BJ (cell line): ENCODE data around the gene SLX1A. TPM values are rescaled to one million over a fixed set of nuclear protein-coding genes. Genes with fewer than 3 reads are reported as not detected.
"Not testable (repeated sequence)": the region's sequence is repeated elsewhere in the genome, so short reads cannot be mapped to it uniquely, and the experiment has no call there.

ENCODE experiments used
- CTCF ChIA-PET: fragments of 350-600 bp; formaldehyde crosslinking; extraction: SDS; loops from one replicate; lab custom pipeline; 2021; ENCODE audit warnings: antibody characterized with exemption, inconsistent platforms; lab: Yijun Ruan, JAX
- POLR2A ChIA-PET: fragments of 300-600 bp; sonication (Branson Sonifier 250); formaldehyde crosslinking; extraction: SDS; loops from one replicate; lab custom pipeline; 2021; ENCODE audit warnings: antibody characterized with exemption; lab: Charles Lee
- DNase-seq: peaks from one replicate; pipeline ENCODE4 v3.0.0-alpha.2; 2011; ENCODE audit warnings: low read depth
- H3K27me3 ChIP-seq: 2 replicates; pipeline ENCODE4 v1.6.0; 2011; ENCODE audit warnings: low read length; ENCODE audit not compliant: control insufficient read depth, insufficient read depth
- H3K36me3 ChIP-seq: 2 replicates; pipeline ENCODE4 v1.5.1; 2011; ENCODE audit warnings: low read length; ENCODE audit not compliant: control insufficient read depth, insufficient read depth
- H3K4me3 ChIP-seq: 2 replicates; pipeline ENCODE4 v1.5.1; 2011; ENCODE audit warnings: low read depth, mild to moderate bottlenecking, control low read depth, low read length
- polyA minus RNA-seq: library from RNA; depleted of rRNA, polyadenylated mRNA; stranded (reverse); fragments of >200 nt; gene quantifications from 2 replicates; pipeline ENCODE4 v1.2.3, GENCODE V29; 2011; rRNA and poly(A)+ RNA removed
- polyA plus RNA-seq: library from polyadenylated mRNA; depleted of rRNA; stranded (reverse); fragments of >200 nt; gene quantifications from 2 replicates; pipeline ENCODE4 v1.2.3, GENCODE V29; 2011; rRNA removed
- TF ChIP-seq, protein P1 (sequence below): IDR thresholded peaks from 2 replicates; pipeline ENCODE4 v1.5.1; 2011; ENCODE audit warnings: low read depth, mild to moderate bottlenecking, control low read depth, inconsistent platforms, low read length, moderate library complexity; ENCODE audit not compliant: insufficient read depth

SLX1A gene
- polyA plus RNA-seq = 7.5 and 19.8 TPM in 2 replicates
- polyA minus RNA-seq = 5.5 and 6.1 TPM in 2 replicates

DNA sequence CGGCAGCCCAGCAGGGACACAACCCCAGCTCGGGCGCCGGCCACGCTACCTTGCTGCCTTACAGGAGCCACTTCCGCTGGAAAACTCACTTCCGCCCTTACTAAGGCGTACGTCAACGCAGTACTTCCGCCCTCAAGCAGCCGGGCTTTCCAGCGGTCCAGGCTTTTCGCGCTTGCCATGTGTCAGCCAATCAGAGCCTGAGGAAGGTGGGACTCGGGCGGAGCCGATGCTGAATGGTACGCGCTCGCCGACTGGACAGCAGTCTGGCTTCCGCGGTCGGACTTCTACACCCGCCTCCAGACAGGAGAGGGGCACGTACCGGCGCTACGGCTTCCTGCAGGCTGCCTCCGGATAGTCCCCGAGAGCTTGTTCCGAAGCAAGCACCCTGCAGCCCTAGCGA, at the start of gene SLX1A, which contains the start of gene BOLA2B:
SLX1A (plus strand) TSS at position 261 of the 400 bp plus-strand sequence. CDS start 210 bp downstream, outside the sequence.
BOLA2B (minus strand) TSS at position 52 of the 400 bp plus-strand sequence. CDS start 71 bp downstream, outside the sequence.
- DNase-seq, POLR2A ChIA-PET, H3K27me3 ChIP-seq, CTCF ChIA-PET, H3K36me3 ChIP-seq: not testable (repeated sequence)
- peak within 1 kb of the TSS; percentile 49 for H3K4me3 ChIP-seq

DNA sequence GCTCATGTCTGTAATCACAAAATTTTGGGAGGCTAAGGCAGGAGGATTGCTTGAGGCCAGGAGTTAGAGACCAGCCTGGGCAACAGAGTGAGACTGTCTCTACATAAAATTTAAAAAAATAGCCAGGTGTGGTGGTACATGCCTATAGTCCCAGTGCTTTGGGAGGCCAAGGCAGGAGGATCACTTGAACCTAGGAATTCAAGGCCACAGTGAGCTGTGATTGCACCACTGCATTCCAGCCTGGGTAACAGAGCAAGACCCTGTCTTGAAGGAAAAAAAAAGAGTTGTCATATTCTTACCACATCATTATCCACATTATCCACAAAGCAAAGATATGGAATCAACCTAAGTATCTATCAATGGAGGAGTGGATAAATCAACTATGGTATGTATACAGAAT, 49.7 kb upstream of the SLX1A start:
- no peak overlapping the region for H3K4me3 ChIP-seq
- POLR2A ChIA-PET = no interaction called here
- H3K36me3 ChIP-seq = no peaks in the 10 kb centered on the region
- DNase-seq = no peak
- TF ChIP-seq, protein P1, sequence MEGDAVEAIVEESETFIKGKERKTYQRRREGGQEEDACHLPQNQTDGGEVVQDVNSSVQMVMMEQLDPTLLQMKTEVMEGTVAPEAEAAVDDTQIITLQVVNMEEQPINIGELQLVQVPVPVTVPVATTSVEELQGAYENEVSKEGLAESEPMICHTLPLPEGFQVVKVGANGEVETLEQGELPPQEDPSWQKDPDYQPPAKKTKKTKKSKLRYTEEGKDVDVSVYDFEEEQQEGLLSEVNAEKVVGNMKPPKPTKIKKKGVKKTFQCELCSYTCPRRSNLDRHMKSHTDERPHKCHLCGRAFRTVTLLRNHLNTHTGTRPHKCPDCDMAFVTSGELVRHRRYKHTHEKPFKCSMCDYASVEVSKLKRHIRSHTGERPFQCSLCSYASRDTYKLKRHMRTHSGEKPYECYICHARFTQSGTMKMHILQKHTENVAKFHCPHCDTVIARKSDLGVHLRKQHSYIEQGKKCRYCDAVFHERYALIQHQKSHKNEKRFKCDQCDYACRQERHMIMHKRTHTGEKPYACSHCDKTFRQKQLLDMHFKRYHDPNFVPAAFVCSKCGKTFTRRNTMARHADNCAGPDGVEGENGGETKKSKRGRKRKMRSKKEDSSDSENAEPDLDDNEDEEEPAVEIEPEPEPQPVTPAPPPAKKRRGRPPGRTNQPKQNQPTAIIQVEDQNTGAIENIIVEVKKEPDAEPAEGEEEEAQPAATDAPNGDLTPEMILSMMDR = no peak
- no peaks in the 10 kb centered on the region for H3K27me3 ChIP-seq
- CTCF ChIA-PET = no interaction called here

GRCh38 chr16:30144917-30145316, 48.8 kb upstream of the SLX1A start:
- no peaks in the 10 kb centered on the region for H3K27me3 ChIP-seq
- DNase-seq = no peak
- H3K4me3 ChIP-seq = no peak overlapping the region
- ChIA-PET POLR2A (no interaction called here), CTCF (no interaction called here)
- no peaks in the 10 kb centered on the region for H3K36me3 ChIP-seq
- TF ChIP-seq, protein P1 = no peak

GRCh38 chr16:30145657-30146056, 48.0 kb upstream of the SLX1A start:
- no peaks in the 10 kb centered on the region for H3K36me3 ChIP-seq
- no peak overlapping the region for H3K4me3 ChIP-seq
- ChIA-PET CTCF (no interaction called here), POLR2A (no interaction called here)
- DNase-seq = no peak
- H3K27me3 ChIP-seq = no peaks in the 10 kb centered on the region
- TF ChIP-seq, protein P1 = no peak

DNA sequence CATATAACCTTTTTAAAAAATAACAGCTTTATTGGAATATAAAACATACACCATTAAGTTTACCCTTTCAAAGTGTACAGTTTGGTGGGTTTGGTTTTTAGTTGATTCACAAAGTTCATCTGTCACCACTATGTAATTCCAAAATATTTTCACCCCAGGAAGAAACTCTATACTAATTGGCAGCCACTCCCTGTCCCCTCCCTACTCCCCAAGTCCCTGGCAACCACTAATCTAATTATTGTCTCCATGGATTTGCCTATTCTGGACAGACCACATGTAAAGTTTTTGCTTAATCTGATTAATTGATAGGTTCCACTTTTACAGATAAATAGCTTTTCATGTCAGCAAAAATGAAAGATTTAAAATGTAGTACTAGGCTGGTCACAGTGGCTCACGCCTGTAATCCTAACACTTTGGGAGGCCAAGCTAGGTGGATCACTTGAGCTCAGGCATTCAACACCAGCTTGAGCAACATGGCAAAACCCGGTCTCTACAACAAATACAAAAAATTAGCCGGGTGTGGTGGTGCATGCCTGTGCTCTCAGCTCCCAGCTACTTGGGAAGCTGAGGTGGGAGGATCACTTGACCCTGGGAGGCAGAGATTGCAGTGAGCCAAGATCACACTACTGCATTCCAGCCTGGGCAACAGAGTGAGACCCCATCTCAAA, 45.7 kb upstream of the SLX1A start:
- no peaks in the 10 kb centered on the region for H3K36me3 ChIP-seq
- DNase-seq = no peak
- no peak overlapping the region for H3K4me3 ChIP-seq
- H3K27me3 ChIP-seq = no peaks in the 10 kb centered on the region
- POLR2A ChIA-PET = no interaction called here
- CTCF ChIA-PET = interaction anchor here (0.6 kb wide), 1 partner anchor 38 kb away, joined by 3 read pairs; no protein-coding TSS in a partner anchor
- TF ChIP-seq, protein P1 = no peak
